ENCODE results near the gene CGB2. TPM values are rescaled to one million over a fixed set of nuclear protein-coding genes. Genes with fewer than 3 reads are reported as not detected.
"Not testable (repeated sequence)": the region's sequence is repeated elsewhere in the genome, so short reads cannot be mapped to it uniquely, and the experiment has no call there.

CGB2 gene
- polyA plus RNA-seq, 6 donors from 2014 or later, result not detected

DNA sequence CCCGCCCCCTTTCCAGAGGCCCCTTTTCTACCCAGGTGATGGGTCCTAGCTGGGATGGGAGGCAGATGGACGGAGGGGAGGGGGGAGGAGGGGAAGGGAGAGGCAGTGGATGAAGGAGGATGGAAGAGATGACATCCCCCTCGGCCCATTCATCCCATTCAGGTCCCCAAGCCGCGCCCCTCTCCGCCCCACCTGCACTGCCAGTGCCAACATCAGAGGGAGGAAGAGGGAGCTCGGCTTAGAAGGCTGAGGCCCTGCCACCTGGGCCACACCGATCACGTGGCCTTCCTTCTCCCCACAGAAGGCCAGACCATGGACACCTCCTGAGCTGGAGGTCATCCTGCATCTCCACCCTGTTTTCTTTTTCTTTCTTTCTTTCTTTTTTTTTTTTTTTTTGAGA, 3.0 kb upstream of the CGB2 start:
- H3K9me3 Mint-ChIP-seq; H3K36me3 Mint-ChIP-seq; DNase-seq; ATAC-seq (ENCODE audit: low read depth in 2 of 2); H3K27ac Mint-ChIP-seq; H3K4me1 Mint-ChIP-seq; H3K4me3 Mint-ChIP-seq: not testable (repeated sequence)
- peaks cover 7 to 23% (median 8%) of the 10 kb centered on the region in 3 donors for H3K27me3 Mint-ChIP-seq

DNA sequence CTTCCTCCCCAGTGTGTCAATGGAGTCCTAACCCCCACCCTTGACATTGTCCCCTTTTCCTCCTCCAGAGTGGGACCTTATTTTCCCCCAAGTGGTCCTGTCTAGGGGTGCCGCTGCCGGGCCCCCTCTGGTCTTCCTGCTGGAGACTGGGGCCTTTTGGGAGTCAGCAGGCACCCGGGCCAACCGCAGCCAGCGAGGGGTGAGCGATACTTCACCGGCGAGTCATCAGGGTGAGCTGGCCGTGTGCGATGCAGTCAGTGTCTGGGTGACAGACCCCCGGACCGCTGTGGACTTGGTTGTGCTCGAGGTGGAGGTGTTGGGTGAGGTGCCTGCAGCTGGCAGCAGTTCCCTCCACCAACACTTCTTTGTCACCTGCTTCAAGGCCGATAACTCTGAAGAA, 1.9 kb upstream of the CGB2 start:
- H3K27ac Mint-ChIP-seq; H3K4me1 Mint-ChIP-seq; ATAC-seq (ENCODE audit: low read depth in 2 of 2); H3K36me3 Mint-ChIP-seq; H3K9me3 Mint-ChIP-seq; DNase-seq: not testable (repeated sequence)
- peaks cover 7 to 28% (median 8%) of the 10 kb centered on the region in 3 donors for H3K27me3 Mint-ChIP-seq
- H3K4me3 Mint-ChIP-seq, result peak overlapping the region in 1 of 8 donors; percentile 77

DNA sequence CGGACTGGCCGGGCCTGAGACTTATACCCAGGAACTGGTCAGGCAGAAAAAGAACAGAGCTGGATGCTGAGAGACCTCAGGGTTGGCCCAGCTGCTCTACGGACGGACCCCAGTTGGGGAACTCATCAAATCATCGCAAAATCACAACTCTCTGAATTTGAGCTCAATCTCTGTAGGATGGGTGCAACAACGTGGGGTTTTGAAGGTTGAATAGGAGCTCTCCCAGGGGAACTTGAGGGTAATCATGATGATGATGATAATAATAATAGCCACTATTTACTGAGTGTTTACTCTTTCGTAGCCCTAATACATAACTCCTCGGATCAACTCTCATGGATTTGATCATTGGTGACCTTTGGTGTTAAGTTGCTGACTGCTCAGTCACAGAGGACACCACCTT, 1.4 kb upstream of the CGB2 start:
- not testable (repeated sequence) for H3K4me1 Mint-ChIP-seq; H3K9me3 Mint-ChIP-seq; DNase-seq; H3K36me3 Mint-ChIP-seq; H3K27ac Mint-ChIP-seq; ATAC-seq (ENCODE audit: low read depth in 2 of 2); H3K4me3 Mint-ChIP-seq
- peaks cover 7 to 31% (median 11%) of the 10 kb centered on the region in 3 donors for H3K27me3 Mint-ChIP-seq

DNA sequence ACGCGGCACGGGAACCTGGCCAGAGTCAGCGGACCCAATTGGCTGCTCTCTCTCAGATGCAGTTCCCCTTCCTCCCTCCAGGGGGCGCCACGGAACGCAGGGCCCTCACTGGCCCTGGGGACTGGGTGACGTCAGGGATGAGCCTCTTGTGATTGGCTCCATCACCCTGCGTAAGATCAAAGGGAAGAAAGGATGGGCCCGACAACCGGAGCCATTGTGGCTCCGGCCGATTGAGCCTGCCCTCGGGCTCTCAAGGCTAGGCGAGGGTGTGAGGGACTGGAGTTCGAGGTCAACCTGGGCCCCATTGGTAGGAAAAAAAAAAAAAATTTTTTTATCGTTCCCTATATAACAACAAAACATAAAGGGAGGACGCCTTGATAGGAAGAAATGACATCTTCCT, 5.1 kb downstream of the CGB2 start, which contains the start of gene CGB1:
CGB1 (minus strand) TSS at position 81 of the 400 bp plus-strand sequence. CDS start 184 bp downstream, outside the sequence.
- not testable (repeated sequence) for H3K4me3 Mint-ChIP-seq

DNA sequence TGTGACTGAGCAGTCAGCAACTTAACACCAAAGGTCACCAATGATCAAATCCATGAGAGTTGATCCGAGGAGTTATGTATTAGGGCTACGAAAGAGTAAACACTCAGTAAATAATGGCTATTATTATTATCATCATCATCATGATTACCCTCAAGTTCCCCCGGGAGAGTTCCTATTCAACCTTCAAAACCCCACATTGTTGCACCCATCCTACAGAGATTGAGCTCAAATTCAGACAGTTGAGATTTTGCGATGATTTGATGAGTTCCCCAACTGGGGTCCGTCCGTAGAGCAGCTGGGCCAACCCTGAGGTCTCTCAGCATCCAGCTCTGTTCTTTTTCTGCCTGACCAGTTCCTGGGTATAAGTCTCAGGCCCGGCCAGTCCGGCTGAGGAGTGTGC, 6.4 kb downstream of the CGB2 start:
- not testable (repeated sequence) for H3K4me1 Mint-ChIP-seq; DNase-seq; H3K27ac Mint-ChIP-seq; H3K4me3 Mint-ChIP-seq; ATAC-seq (ENCODE audit: low read depth in 2 of 2); H3K36me3 Mint-ChIP-seq; H3K9me3 Mint-ChIP-seq
- H3K27me3 Mint-ChIP-seq, result peaks cover 4 to 16% (median 7%) of the 10 kb centered on the region in 3 donors

More for the DNA sequence above, 5.1 kb downstream of the CGB2 start, which contains the start of gene CGB1:
- H3K27ac Mint-ChIP-seq, result peak within 1 kb of the TSS in 2 of 6 donors; percentile 60 to 62
- H3K9me3 Mint-ChIP-seq; H3K36me3 Mint-ChIP-seq; DNase-seq; ATAC-seq (ENCODE audit: low read depth in 2 of 2); H3K4me1 Mint-ChIP-seq: not testable (repeated sequence)
- peaks cover 2 to 21% (median 7%) of the 10 kb centered on the region in 3 donors for H3K27me3 Mint-ChIP-seq

DNA sequence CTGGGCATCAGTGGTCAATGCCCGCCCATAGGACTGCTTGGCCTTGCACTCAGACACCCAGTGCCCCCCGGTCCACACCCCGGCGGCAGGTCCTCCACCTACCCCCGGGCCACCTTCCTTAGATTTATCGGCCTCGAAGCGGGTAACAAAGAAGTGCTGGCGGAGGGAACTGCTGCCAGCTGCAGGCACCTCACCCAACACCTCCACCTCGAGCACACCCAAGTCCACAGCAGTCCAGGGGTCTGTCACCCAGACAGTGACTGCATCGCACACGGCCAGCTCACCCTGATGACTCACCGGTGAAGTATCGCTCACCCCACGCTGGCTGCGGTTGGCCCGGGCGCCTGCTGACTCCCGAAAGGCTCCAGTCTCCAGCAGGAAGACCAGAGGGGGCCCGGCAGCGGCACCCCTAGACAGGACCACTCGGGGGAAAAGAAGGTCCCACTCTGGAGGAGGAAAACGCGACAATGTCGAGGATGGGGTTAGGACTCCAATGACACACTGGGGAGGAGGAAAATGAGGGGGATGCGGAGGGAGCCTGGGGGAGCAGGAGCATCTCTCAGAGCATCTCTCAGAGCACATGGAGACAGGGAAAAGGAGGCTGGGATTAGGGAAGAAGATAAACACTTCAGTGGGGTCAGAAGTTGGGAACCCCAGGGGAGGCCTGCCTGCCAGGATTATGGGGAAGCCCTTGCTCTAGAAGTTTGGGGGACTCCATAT, 7.0 kb downstream of the CGB2 start:
- not testable (repeated sequence) for ATAC-seq (ENCODE audit: low read depth in 2 of 2)

DNA sequence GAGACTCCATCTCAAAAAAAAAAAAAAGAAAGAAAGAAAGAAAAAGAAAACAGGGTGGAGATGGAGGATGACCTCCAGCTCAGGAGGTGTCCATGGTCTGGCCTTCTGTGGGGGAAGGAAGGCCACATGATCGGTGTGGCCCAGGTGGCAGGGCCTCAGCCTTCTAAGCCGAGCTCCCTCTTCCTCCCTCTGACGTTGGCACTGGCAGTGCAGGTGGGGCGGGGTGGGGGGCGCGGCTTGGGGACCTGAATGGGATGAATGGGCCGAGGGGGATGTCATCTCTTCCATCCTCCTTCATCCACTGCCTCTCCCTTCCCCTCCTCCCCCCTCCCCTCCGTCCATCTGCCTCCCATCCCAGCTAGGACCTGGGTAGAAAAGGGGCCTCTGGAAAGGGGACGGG, 8.0 kb downstream of the CGB2 start:
- not testable (repeated sequence) for H3K27ac Mint-ChIP-seq; H3K4me3 Mint-ChIP-seq; ATAC-seq (ENCODE audit: low read depth in 2 of 2); H3K4me1 Mint-ChIP-seq; H3K9me3 Mint-ChIP-seq; DNase-seq; H3K36me3 Mint-ChIP-seq
- H3K27me3 Mint-ChIP-seq, result peaks cover 4 to 12% (median 7%) of the 10 kb centered on the region in 3 donors

More for the DNA sequence above, 7.0 kb downstream of the CGB2 start:
- not testable (repeated sequence) for H3K4me3 Mint-ChIP-seq, DNase-seq, H3K36me3 Mint-ChIP-seq, H3K4me1 Mint-ChIP-seq, H3K9me3 Mint-ChIP-seq, H3K27ac Mint-ChIP-seq
- H3K27me3 Mint-ChIP-seq, result peaks cover 4 to 16% (median 7%) of the 10 kb centered on the region in 3 donors

DNA sequence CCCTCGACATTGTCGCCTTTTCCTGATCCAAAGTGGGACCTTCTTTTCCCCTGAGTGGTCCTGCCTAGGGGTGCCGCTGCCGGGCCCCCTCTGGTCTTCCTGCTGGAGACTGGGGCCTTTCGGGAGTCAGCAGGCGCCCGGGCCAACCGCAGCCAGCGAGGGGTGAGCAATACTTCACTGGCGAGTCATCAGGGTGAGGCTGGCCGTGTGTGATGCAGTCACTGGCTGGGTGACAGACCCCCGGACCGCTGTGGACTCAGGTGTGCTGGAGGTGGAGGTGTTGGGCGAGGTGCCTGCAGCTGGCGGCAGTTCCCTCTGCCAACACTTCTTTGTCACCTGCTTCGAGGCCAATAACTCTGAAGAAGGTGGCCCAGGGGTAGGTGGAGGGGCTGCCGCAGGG, 10.5 kb downstream of the CGB2 start:
- H3K9me3 Mint-ChIP-seq, result no peaks in the 10 kb centered on the region
- H3K4me1 Mint-ChIP-seq, result no peaks in the 10 kb centered on the region
- H3K27ac Mint-ChIP-seq, result no peak overlapping the region
- H3K4me3 Mint-ChIP-seq, result no peak overlapping the region
- ATAC-seq (ENCODE audit: low read depth in 2 of 2), result no peak
- DNase-seq, result no peak
- no peaks in the 10 kb centered on the region for H3K36me3 Mint-ChIP-seq
- H3K27me3 Mint-ChIP-seq, result peaks cover 0 to 4% (median 0%) of the 10 kb centered on the region in 3 donors

DNA sequence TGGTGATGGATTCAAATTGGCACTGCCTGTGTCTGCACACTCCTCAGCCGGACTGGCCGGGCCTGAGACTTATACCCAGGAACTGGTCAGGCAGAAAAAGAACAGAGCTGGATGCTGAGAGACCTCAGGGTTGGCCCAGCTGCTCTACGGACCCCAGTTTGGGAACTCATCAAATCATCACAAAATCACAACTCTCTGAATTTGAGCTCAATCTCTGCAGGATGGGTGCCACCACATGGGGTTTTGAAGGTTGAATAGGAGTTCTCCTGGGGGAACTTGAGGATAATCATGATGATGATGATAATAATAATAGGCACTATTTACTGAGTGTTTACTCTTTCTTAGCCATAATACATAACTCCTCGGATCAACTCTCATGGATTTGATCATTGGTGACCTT, 11.0 kb downstream of the CGB2 start:
- H3K27ac Mint-ChIP-seq; H3K4me1 Mint-ChIP-seq; H3K4me3 Mint-ChIP-seq; DNase-seq; H3K36me3 Mint-ChIP-seq; ATAC-seq (ENCODE audit: low read depth in 2 of 2); H3K9me3 Mint-ChIP-seq; H3K27me3 Mint-ChIP-seq: not testable (repeated sequence)

DNA sequence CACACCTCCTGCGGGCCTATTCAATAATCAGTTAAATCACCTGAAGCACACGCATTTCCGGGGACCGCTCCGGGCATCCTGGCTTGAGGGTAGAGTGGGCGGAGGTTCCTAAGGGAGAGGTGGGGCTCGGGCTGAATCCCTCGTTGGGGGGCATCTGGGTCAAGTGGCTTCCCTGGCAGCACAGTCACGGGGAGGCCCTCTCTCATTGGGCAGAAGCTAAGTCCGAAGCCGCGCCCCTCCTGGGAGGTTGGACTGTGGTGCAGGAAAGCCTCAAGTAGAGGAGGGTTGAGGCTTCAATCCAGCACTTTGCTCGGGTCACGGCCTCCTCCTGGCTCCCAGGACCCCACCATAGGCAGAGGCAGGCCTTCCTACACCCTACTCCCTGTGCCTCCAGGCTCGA, 11.9 kb downstream of the CGB2 start, which contains the start of gene CGB5:
CGB5 (plus strand) TSS at position 301 of the 400 bp plus-strand sequence. CDS start 362 bp downstream, outside the sequence.
- ATAC-seq (ENCODE audit: low read depth in 2 of 2); H3K4me3 Mint-ChIP-seq; H3K9me3 Mint-ChIP-seq; H3K4me1 Mint-ChIP-seq; H3K27me3 Mint-ChIP-seq; DNase-seq; H3K36me3 Mint-ChIP-seq: not testable (repeated sequence)
- peak within 1 kb of the TSS in 1 of 6 donors; percentile 12 for H3K27ac Mint-ChIP-seq

DNA sequence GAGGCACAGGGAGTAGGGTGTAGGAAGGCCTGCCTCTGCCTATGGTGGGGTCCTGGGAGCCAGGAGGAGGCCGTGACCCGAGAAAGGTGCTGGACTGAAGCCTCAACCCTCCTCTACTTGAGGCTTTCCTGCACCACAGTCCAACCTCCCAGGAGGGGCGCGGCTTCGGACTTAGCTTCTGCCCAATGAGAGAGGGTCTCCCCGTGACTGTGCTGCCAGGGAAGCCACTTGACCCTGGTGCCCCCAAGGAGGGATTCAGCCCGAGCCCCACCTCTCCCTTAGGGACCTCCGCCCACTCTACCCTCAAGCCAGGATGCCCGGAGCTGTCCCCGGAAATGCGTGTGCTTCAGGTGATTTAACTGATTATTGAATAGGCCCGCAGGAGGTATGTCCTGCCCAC, 17.3 kb downstream of the CGB2 start, which contains the start of gene CGB8:
CGB8 (minus strand) TSS at position 101 of the 400 bp plus-strand sequence. CDS start 372 bp downstream, outside the sequence.
- H3K36me3 Mint-ChIP-seq, result not testable (repeated sequence)

DNA sequence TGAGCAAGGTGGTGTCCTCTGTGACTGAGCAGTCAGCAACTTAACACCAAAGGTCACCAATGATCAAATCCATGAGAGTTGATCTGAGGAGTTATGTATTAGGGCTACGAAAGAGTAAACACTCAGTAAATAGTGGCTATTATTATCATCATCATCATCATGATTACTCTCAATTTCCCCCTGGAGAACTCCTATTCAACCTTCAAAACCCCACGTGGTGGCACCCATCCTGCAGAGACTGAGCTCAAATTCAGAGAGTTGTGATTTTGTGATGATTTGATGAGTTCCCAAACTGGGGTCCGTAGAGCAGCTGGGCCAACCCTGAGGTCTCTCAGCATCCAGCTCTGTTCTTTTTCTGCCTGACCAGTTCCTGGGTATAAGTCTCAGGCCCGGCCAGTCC, 18.1 kb downstream of the CGB2 start:
- H3K9me3 Mint-ChIP-seq; H3K36me3 Mint-ChIP-seq; ATAC-seq (ENCODE audit: low read depth in 2 of 2); DNase-seq; H3K27ac Mint-ChIP-seq; H3K4me3 Mint-ChIP-seq; H3K4me1 Mint-ChIP-seq: not testable (repeated sequence)
- H3K27me3 Mint-ChIP-seq, result peaks cover 5 to 20% (median 16%) of the 10 kb centered on the region in 3 donors

More for the DNA sequence above, 17.3 kb downstream of the CGB2 start, which contains the start of gene CGB8:
- not testable (repeated sequence) for DNase-seq; H3K9me3 Mint-ChIP-seq; H3K4me1 Mint-ChIP-seq; ATAC-seq (ENCODE audit: low read depth in 2 of 2); H3K27ac Mint-ChIP-seq; H3K4me3 Mint-ChIP-seq
- peaks cover 5 to 16% (median 15%) of the 10 kb centered on the region in 3 donors for H3K27me3 Mint-ChIP-seq

DNA sequence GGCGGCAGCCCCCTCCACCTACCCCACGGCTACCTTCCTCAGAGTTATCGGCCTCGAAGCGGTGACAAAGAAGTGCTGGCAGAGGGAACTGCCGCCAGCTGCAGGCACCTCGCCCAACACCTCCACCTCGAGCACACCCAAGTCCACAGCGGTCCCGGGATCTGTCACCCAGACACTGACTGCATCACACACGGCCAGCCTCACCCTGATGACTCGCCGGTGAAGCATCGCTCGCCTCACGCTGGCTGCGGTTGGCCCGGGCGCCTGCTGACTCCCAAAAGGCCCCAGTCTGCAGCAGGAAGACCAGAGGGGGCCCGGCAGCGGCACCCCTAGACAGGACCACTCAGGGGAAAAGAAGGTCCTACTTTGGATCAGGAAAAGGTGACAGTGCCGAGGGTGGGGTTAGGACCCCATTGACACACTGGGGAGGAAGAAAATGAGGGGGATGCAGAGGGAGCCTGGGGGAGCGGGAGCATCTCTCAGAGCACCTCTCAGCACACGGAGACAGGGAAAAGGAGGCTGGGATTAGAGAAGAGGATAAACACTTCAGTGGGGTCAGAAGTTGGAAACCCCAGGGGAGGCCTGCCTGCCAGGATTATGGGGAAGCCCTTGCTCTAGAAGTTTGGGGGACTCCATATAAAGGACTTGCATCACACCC, 18.8 kb downstream of the CGB2 start:
- DNase-seq; ATAC-seq (ENCODE audit: low read depth in 2 of 2); H3K4me1 Mint-ChIP-seq; H3K4me3 Mint-ChIP-seq; H3K9me3 Mint-ChIP-seq; H3K36me3 Mint-ChIP-seq: not testable (repeated sequence)
- H3K27me3 Mint-ChIP-seq, result peaks cover 5 to 27% (median 22%) of the 10 kb centered on the region in 3 donors
- peak overlapping the region in 1 of 6 donors; percentile 88 for H3K27ac Mint-ChIP-seq

Data from naive B cell (primary cell).